Measurements from ENCODE around the gene SHANK3.

SHANK3 gene

DNA sequence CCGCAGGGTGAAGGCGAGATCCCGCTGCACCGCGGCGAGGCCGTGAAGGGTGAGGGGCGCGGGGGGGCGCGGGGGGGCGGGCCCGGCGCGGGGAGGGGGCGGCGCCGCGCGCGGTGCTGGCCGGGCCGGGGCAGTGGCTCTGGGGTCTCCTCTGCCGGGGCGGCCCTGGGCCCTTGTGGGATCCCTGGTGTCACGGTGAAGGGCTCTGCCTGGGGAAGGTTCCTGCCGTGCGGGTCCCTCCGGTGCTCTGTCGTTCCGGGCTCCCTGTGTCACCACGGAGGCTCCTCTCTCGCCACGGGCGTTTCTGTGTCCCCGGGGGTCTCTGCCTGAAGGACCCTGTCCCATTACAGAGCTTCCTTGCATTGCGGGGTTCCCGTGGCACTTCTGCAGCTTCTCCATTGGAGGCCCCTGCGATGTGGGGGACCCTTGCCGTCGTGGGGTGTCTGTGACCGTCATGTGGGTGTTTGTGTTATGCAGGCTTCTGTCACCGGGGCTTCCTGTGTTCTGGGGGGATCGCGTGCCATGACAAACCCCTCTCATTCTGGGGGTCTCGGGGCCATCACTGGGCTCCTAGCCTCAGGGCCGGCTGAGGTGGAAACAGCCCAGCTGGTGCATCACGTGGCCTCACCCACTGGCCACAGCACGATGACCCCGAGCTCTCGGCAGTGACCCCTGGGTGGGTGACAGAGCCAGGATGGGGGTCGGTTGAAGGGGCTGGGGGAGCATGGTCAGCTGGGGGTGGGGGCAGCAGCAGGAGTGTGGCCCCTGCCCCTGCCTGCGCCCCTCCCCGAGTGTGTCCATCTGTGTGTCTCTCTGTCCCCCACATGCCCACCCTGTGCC lies 25.3 kb downstream of the SHANK3 start:
- no peak overlapping the region for H3K27ac ChIP-seq
- H3K4me1 ChIP-seq = peaks cover 0 to 25% (median 6%) of the 10 kb centered on the region in 4 donors
- peaks cover 0 to 76% of the 10 kb centered on the region in 2 donors for H3K27me3 ChIP-seq
- no peaks in the 10 kb centered on the region for H3K36me3 ChIP-seq
- H3K9me3 ChIP-seq = no peaks in the 10 kb centered on the region
- DNase-seq = no peak
- intact Hi-C loops (cut with DNase I; ENCODE audit: low total_unique reads) = no loop called here
- TF ChIP-seq, protein P1, sequence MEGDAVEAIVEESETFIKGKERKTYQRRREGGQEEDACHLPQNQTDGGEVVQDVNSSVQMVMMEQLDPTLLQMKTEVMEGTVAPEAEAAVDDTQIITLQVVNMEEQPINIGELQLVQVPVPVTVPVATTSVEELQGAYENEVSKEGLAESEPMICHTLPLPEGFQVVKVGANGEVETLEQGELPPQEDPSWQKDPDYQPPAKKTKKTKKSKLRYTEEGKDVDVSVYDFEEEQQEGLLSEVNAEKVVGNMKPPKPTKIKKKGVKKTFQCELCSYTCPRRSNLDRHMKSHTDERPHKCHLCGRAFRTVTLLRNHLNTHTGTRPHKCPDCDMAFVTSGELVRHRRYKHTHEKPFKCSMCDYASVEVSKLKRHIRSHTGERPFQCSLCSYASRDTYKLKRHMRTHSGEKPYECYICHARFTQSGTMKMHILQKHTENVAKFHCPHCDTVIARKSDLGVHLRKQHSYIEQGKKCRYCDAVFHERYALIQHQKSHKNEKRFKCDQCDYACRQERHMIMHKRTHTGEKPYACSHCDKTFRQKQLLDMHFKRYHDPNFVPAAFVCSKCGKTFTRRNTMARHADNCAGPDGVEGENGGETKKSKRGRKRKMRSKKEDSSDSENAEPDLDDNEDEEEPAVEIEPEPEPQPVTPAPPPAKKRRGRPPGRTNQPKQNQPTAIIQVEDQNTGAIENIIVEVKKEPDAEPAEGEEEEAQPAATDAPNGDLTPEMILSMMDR (IDR thresholded peaks at IDR 0.05) = no peak
- peak overlapping the region in 1 of 2 donors; percentile 36 for H3K4me3 ChIP-seq

DNA sequence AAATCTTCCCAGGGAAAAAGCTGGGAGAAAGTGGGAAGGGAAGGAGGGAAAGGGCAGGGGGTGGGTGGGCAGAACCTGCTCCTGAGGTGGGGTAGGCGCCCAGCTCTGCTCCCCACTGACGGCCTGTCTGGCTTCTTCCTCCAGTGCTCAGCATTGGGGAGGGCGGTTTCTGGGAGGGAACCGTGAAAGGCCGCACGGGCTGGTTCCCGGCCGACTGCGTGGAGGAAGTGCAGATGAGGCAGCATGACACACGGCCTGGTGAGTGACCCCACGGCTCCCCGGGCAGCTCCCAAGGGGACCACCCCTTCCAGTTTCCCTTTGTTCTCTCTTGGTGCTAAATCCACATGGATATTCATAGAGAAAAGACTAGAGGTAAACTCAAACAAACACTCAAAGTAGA lies 25.9 kb downstream of the SHANK3 start:
- H3K36me3 ChIP-seq = no peaks in the 10 kb centered on the region
- H3K4me1 ChIP-seq = peaks cover 0 to 25% (median 6%) of the 10 kb centered on the region in 4 donors
- H3K9me3 ChIP-seq = no peaks in the 10 kb centered on the region
- intact Hi-C loops (cut with DNase I; ENCODE audit: low total_unique reads) = no loop called here
- TF ChIP-seq, protein P1 (IDR thresholded peaks at IDR 0.05) = no peak
- DNase-seq = no peak
- H3K27me3 ChIP-seq = peaks cover 0 to 81% of the 10 kb centered on the region in 2 donors
- no peak overlapping the region for H3K4me3 ChIP-seq
- H3K27ac ChIP-seq = no peak overlapping the region

DNA sequence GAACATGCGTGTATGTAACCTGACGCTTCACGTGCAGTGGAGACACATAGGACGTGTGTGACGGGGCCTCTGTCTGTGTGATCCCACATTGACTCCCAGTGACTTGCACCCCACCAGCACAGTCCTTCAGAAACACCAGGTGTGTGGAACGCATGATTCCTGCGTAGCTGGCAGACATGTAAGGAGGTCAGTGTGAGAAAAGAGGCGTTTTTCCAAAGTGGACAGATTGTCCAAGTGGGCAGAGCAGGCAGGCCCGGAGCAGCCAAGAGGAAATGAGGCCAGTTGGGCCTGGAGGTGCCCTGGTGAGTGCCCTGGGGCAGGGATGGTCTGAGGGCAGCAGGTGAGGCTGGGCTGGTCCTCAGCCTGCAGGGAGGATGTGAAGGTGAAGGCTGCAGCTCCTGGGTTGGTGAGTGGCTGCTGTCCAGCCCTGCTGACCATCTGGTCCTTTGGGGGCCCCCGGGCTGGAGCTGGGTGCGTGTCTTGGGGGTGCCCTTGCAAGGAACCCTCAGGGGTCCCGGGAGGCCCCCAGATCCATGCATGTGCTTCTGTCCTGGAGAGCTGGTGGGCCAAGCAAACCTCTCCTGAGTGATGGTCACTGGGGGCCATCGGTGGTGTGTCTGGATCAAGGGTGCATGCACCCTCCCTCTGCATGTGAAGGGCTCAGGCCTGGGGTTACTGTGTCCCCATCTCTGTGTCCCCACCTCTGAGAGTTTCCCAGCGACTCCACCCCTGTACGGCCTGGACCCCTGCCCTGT lies 26.6 kb downstream of the SHANK3 start:
- Histone ChIP-seq H3K4me1 (peaks cover 0 to 25% (median 6%) of the 10 kb centered on the region in 4 donors), H3K9me3 (no peaks in the 10 kb centered on the region), H3K36me3 (no peaks in the 10 kb centered on the region), H3K4me3 (no peak overlapping the region), H3K27ac (no peak overlapping the region), H3K27me3 (peaks cover 0 to 83% of the 10 kb centered on the region in 2 donors)
- no peak for DNase-seq
- TF ChIP-seq, protein P1 (IDR thresholded peaks at IDR 0.05) = no peak
- intact Hi-C loops (cut with DNase I; ENCODE audit: low total_unique reads) = no loop called here

DNA sequence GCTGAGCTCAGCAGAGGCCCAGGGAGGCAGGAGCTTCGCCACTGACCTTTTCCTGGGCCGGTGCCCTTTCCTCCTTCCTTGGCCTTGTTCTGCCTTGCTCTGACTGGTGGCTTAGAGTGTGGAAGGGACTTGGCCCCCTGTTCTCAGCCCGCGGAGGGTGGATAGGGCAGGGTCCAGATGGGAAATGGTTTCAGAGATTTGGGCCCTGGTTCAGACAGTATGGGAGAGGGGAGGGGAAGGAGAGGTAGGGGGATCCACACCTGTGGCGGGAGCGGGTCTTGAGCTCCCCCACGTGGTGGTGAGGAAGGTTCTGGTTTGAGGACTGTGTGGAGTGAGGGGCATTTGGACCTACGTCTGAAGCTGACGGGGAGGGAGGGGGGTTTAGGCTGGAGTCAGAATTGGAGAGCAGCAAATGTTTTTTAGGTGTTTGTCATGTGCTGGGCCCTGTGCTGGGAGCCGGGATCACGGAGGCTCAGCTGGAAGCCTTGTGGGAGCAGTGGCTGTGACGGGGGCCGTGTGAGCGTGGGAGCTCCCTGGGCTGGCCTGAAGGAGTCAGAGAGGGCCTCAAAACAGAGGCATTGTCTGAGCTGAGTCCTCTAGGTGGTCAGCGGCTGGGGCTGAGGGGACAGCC lies 27.2 kb downstream of the SHANK3 start:
- Histone ChIP-seq H3K4me1 (peaks cover 0 to 25% (median 6%) of the 10 kb centered on the region in 4 donors), H3K4me3 (no peak overlapping the region), H3K9me3 (no peaks in the 10 kb centered on the region), H3K27ac (no peak overlapping the region), H3K36me3 (no peaks in the 10 kb centered on the region), H3K27me3 (peaks cover 0 to 83% of the 10 kb centered on the region in 2 donors)
- DNase-seq = no peak
- intact Hi-C loops (cut with DNase I; ENCODE audit: low total_unique reads) = no loop called here
- TF ChIP-seq, protein P1 (IDR thresholded peaks at IDR 0.05) = no peak

DNA sequence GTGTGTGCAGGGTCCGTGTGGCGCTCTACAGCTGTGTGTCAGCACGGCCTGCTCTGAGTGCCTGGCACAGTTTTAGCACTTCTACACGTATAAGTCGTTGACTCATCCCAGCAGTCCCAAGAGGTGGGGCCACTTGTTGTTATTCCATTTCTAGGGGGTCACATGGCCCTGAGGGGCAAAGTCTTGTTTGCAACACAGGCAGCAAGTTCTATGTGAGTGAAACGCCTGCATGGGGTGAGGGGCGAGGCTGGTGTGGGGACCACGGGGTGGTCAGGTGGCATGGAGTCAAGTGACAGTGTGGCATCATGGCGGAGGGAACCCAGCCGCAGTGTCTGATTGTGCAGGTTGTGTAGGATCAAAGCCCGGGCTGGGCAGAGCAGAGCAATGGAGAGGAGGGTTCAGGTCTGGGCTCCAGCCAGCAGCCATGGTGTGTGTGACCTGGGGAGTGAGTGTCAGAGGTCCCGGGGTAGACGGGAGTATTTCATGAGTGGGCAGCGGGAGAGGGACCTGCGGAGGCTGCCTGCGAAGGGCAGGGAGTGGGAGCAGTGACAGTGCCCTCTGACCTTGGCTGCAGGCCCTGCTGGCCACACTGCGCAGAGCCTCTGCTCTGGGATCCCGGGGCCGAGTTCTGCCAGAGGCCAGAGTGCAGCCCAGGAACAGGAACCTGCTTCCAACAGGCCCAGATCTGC lies 27.9 kb downstream of the SHANK3 start:
- intact Hi-C loops (cut with DNase I; ENCODE audit: low total_unique reads) = no loop called here
- DNase-seq = no peak
- Histone ChIP-seq H3K4me1 (peaks cover 0 to 25% (median 6%) of the 10 kb centered on the region in 4 donors), H3K27ac (no peak overlapping the region), H3K4me3 (no peak overlapping the region), H3K9me3 (no peaks in the 10 kb centered on the region), H3K27me3 (peaks cover 0 to 83% of the 10 kb centered on the region in 2 donors), H3K36me3 (no peaks in the 10 kb centered on the region)
- TF ChIP-seq, protein P1 (IDR thresholded peaks at IDR 0.05) = no peak

All from tibial artery (tissue), 4 donors.